Esophagus muscularis mucosa (tissue), 4 donors: ENCODE data around the gene ACP5. TPM values are rescaled to one million over a fixed set of nuclear protein-coding genes. Genes with fewer than 3 reads are reported as not detected.

Experiments
- DNase-seq: peaks from one replicate; pipeline ENCODE4 v3.0.0-alpha.2; 2017; ENCODE audit errors: extremely low spot score
- H3K27ac ChIP-seq, 4 donors: fragments of 200-600 bp; sonication (generic); replicated peaks in 1 of 4; 1 replicate in 3 of 4; 2 replicates in 1 of 4; pipeline ENCODE4 v1.5.1; 2016 to 2019; ENCODE audit warnings: mild to moderate bottlenecking in 1 of 4
- H3K27me3 ChIP-seq, 4 donors: fragments of 200-600 bp; sonication (generic); one replicate each; pipeline versions ENCODE4 v1.5.1 to v1.6.0; 2016 to 2019
- H3K36me3 ChIP-seq, 4 donors: fragments of 200-600 bp; sonication (generic); one replicate each; pipeline ENCODE4 v1.5.1; 2016 to 2019
- H3K4me1 ChIP-seq, 4 donors: fragments of 200-600 bp; sonication (generic); one replicate each; pipeline ENCODE4 v1.5.1; 2016 to 2019
- H3K4me3 ChIP-seq, 4 donors: fragments of 200-600 bp; sonication (generic); 1 replicate in 2 of 4; 2 replicates in 2 of 4; pipeline ENCODE4 v1.5.1; 2016 to 2019; ENCODE audit warnings: mild to moderate bottlenecking in 4 of 4, moderate library complexity in 1 of 4
- H3K9me3 ChIP-seq, 4 donors: fragments of 200-600 bp; sonication (generic); 1 replicate in 3 of 4; 2 replicates in 1 of 4; pipeline ENCODE4 v1.5.1; 2016 to 2019
- CTCF ChIP-seq, 3 experiments: fragments of 200-600 bp in 2 of 3; fragments of 450-650 bp in 1 of 3; sonication (generic) in 2 of 3; IDR thresholded peaks; one replicate each; pipeline ENCODE4 v1.5.1; 2017 to 2019; ENCODE audit warnings: antibody characterized with exemption in 3 of 3, mild to moderate bottlenecking in 2 of 3, moderate library complexity in 1 of 3
- EP300 ChIP-seq: sonication (generic); formaldehyde crosslinking; IDR thresholded peaks from one replicate; pipeline ENCODE4 v1.6.1; 2017; ENCODE audit warnings: antibody characterized with exemption
- POLR2A ChIP-seq: fragments of 450-650 bp; IDR thresholded peaks from one replicate; pipeline ENCODE4 v1.6.1; 2017; ENCODE audit warnings: antibody characterized with exemption, moderate library complexity, mild to moderate bottlenecking, low read depth
- POLR2AphosphoS5 ChIP-seq, 2 donors: sonication (generic); formaldehyde crosslinking; IDR thresholded peaks; one replicate each; pipeline ENCODE4 v1.6.1; 2017; ENCODE audit warnings: antibody characterized with exemption in 2 of 2
- WGBS: methylation state at CpG from one replicate; pipeline ENCODE4 v1.1.5; 2018; 5-methylcytosine and 5-hydroxymethylcytosine counted together
- intact Hi-C: fragments of 100-400 bp; cut with DNase I; formaldehyde crosslinking; loops from one replicate; pipeline ENCODE4 v1.15.1; 2023
- total RNA-seq, 4 donors: library from RNA; depleted of rRNA; stranded (reverse); fragments of >200 nt; gene quantifications; one replicate each; pipeline versions ENCODE4 v1.1.0 to v1.2.1, GENCODE V29; 2016

The ACP5 gene
- total RNA-seq, 4 donors from 2014 or later, result 7.3 to 16.0 (median 13.3) TPM

DNA sequence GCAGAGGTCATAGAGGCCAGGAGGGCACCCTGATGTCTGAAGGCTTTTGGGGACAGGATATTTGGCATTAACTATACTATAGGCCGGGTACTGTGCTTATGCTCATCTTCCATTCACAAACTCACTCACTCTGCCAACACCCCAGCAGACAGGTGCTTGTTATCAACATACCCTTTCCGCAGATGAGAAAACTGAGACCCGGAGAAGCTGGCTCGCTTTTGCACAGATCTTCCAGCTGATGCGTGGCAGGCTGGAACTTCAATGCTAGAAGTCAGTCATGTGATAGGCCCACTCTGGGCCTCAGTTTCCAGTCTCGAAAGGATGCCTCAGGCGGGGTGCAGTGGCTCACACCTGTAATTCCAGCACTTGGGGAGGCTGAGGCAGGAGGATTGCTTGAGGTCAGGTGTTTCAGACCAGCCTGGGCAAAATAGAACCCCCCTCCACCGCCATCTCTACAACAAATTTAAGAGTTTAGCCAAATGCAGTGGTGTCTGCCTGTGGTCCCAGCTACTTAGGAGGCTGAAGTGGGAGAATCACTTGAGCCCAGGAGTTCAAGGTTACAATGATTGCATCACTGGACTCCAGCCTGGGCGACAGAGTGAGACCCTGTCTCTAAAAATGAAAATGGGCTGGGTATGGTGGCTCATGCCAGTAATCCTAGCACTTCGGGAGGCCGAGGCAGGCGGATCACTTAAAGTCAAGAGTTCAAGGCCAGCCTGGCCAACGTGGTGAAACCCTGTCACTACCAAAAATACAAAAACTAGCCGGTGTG, 29.3 kb downstream of the ACP5 start:
- 84% methylated on average over 12 of the region's 14 CpGs for WGBS

DNA sequence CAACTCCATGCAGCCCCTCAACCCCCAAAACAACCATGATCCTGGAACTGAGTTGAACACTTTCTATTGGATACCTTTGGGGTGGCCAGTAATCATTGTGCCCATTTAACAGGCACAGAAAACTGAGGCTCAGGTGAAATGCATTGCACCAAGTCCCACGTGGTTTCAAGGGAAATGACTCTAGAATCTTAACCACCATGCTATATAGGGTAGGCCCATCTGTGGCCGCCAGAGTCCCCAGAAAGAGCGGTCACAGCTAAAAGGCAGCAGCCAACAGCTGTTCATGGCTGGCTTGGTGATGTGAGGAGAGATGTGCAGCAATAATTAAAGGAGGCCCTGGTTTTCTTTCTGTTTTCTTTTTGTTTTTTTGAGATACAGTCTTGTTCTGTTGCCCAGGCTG, 36.2 kb downstream of the ACP5 start:
- TF ChIP-seq CTCF (IDR thresholded peaks at IDR 0.05) (no peak), POLR2A (no peak), EP300 (no peak), POLR2AphosphoS5 (IDR thresholded peaks at IDR 0.05) (no peak)
- intact Hi-C loops, result no loop called here
- peaks cover 5 to 85% (median 79%) of the 10 kb centered on the region in 4 donors for H3K4me1 ChIP-seq
- H3K27ac ChIP-seq, result peak overlapping the region; percentile 96 to 99 (median 98)
- peak overlapping the region; percentile 69 to 89 (median 78) for H3K4me3 ChIP-seq
- 51% methylated on average over 3 of the region's 3 CpGs for WGBS
- peaks cover 0 to 5% (median 0%) of the 10 kb centered on the region in 4 donors for H3K27me3 ChIP-seq
- peaks cover 12 to 35% (median 16%) of the 10 kb centered on the region in 4 donors for H3K36me3 ChIP-seq
- no peak for DNase-seq
- no peaks in the 10 kb centered on the region for H3K9me3 ChIP-seq

More for the DNA sequence above, 29.3 kb downstream of the ACP5 start:
- TF ChIP-seq POLR2AphosphoS5 (IDR thresholded peaks at IDR 0.05), result peak in 1 of 2 donors; percentile 22
- TF ChIP-seq POLR2A, result no peak
- TF ChIP-seq EP300, result no peak
- no peak for TF ChIP-seq CTCF (IDR thresholded peaks at IDR 0.05)
- peaks cover 45 to 86% (median 60%) of the 10 kb centered on the region in 4 donors for H3K36me3 ChIP-seq
- intact Hi-C loops, result no loop called here
- H3K4me1 ChIP-seq, result peaks cover 0 to 86% (median 63%) of the 10 kb centered on the region in 4 donors
- no peaks in the 10 kb centered on the region for H3K27me3 ChIP-seq
- DNase-seq, result no peak
- H3K9me3 ChIP-seq, result no peaks in the 10 kb centered on the region
- peak overlapping the region; percentile 2 to 83 (median 44) for H3K27ac ChIP-seq
- H3K4me3 ChIP-seq, result no peak overlapping the region

- Histone ChIP-seq H3K27ac (peak overlapping the region; percentile 96 to 99 (median 98)), H3K36me3 (peaks cover 6 to 29% (median 11%) of the 10 kb centered on the region in 4 donors), H3K27me3 (peaks cover 0 to 5% (median 0%) of the 10 kb centered on the region in 4 donors), H3K4me1 (peaks cover 11 to 85% (median 80%) of the 10 kb centered on the region in 4 donors), H3K4me3 (peak overlapping the region; percentile 69 to 89 (median 78)), H3K9me3 (no peaks in the 10 kb centered on the region)
- TF ChIP-seq EP300 (no peak), CTCF (IDR thresholded peaks at IDR 0.05) (no peak), POLR2AphosphoS5 (IDR thresholded peaks at IDR 0.05) (no peak), POLR2A (no peak)
- DNase-seq, result no peak
- WGBS, result 66% methylated on average over 2 of the region's 5 CpGs
- intact Hi-C loops, result no loop called here
Measured at GRCh38 chr19:11540645-11541044, 36.8 kb downstream of the ACP5 start.

DNA sequence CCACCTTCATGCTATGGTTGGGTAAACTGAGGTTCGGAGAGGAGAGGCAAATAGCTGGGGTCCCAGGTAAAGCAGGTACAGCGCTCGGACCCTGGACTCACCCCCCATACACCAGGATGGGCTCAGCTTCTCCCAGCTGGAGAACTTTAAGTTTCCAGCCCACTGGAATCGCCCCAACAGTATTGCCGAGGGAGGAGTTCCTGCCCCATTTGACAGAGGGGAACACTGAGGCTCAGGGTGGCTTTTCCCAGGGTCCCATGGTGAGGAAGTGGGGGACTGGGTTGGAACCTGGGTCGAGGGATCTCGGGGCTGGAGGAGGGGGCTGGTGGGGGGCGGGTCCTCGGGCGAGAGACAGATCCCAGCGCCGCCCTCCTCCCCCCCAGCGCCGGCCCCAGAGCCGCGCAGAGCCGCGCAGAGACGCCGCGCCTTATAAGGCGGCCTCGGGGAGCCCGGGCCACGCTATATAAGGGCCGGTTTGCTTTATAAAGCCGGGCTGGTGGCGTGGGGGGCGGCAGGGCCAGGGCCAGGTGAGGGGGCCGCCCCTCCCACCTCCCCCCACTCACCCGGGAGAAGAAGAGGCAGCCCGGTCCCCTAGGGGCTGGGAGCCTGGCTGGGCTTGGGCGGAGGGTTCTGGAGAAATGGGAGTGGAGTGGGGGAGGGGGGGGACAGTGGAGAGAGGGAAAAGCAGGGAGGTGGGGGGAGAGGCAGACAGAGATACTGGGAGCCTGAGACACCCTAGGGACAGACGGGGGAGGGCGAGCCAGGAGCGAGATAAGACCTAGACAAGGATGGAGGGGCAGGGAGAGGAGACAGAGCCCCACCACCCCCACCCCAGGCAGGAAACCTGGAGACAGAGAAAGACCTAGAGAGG, 37.7 kb downstream of the ACP5 start:
- intact Hi-C loops, result no loop called here
- peaks cover 6 to 22% (median 7%) of the 10 kb centered on the region in 4 donors for H3K36me3 ChIP-seq
- no peak for DNase-seq
- H3K27me3 ChIP-seq, result peaks cover 0 to 5% (median 0%) of the 10 kb centered on the region in 4 donors
- H3K4me3 ChIP-seq, result peak overlapping the region; percentile 69 to 89 (median 78)
- peaks cover 16 to 86% (median 82%) of the 10 kb centered on the region in 4 donors for H3K4me1 ChIP-seq
- peak overlapping the region; percentile 96 to 99 (median 98) for H3K27ac ChIP-seq
- TF ChIP-seq CTCF (IDR thresholded peaks at IDR 0.05) (no peak), POLR2AphosphoS5 (IDR thresholded peaks at IDR 0.05) (peak; percentile 80 to 94)
- 17% methylated on average over 8 of the region's 36 CpGs for WGBS
- H3K9me3 ChIP-seq, result no peaks in the 10 kb centered on the region
